ENCODE measurements around the gene ARSG.
A peak's percentile ranks its signal among the peaks of the same experiment; 100 is the strongest.

DNA sequence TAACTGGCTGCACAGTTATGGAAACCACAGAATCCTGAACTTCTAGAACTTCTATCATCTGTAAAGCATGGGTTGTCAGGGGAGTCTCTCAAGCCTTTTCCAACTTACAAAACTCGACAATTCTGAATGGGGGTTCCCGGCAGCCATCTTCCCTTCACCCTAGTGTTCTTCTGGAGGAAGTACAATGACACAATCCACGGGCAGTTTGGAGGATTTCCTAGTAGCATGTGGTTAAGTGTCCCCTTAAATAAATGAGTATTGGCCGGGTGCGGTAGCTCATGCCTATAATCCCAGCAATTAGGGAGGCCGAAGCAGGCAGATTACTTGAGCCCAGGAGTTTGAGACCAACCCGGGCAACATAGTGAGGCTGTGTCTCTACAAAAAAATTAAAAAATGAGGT lies 2.5 kb upstream of the ARSG start:
- TF ChIP-seq, protein P1, sequence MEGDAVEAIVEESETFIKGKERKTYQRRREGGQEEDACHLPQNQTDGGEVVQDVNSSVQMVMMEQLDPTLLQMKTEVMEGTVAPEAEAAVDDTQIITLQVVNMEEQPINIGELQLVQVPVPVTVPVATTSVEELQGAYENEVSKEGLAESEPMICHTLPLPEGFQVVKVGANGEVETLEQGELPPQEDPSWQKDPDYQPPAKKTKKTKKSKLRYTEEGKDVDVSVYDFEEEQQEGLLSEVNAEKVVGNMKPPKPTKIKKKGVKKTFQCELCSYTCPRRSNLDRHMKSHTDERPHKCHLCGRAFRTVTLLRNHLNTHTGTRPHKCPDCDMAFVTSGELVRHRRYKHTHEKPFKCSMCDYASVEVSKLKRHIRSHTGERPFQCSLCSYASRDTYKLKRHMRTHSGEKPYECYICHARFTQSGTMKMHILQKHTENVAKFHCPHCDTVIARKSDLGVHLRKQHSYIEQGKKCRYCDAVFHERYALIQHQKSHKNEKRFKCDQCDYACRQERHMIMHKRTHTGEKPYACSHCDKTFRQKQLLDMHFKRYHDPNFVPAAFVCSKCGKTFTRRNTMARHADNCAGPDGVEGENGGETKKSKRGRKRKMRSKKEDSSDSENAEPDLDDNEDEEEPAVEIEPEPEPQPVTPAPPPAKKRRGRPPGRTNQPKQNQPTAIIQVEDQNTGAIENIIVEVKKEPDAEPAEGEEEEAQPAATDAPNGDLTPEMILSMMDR (IDR thresholded peaks at IDR 0.05), result peak in 1 of 6 experiments; percentile 22
- TF ChIP-seq POLR2AphosphoS5 (IDR thresholded peaks at IDR 0.05) (no peak), POLR2A (IDR thresholded peaks at IDR 0.05) (peak in 1 of 4 donors; percentile 44)
